Measurements from ENCODE around the gene FANCC. TPM values are rescaled to one million over a fixed set of nuclear protein-coding genes. Genes with fewer than 3 reads are reported as not detected.

The FANCC gene
- total RNA-seq, 2 experiments from 2014 or later, result 15.4 to 21.5 TPM

GRCh38 chr9:95107001-95107749 lies 210.3 kb downstream of the FANCC start:
- CTCF ChIA-PET, result interaction anchor here (0.6 kb wide), 1 partner anchor 110 kb away, joined by 3 read pairs; no protein-coding TSS in a partner anchor
- H3K27me3 Mint-ChIP-seq, result no peaks in the 10 kb centered on the region
- POLR2A ChIA-PET, result no interaction called here
- H3K9me3 Mint-ChIP-seq, result no peaks in the 10 kb centered on the region
- H3K36me3 Mint-ChIP-seq (ENCODE audit: low read depth), result no peaks in the 10 kb centered on the region
- H3K27ac Mint-ChIP-seq, result no peak overlapping the region
- no peaks in the 10 kb centered on the region for H3K4me1 Mint-ChIP-seq
- no peak for DNase-seq
- H3K4me3 Mint-ChIP-seq, result no peak overlapping the region

GRCh38 chr9:95105519-95106287 lies 211.8 kb downstream of the FANCC start:
- Mint-ChIP-seq H3K27ac (no peak overlapping the region), H3K4me1 (no peaks in the 10 kb centered on the region), H3K4me3 (no peak overlapping the region), H3K36me3 (ENCODE audit: low read depth) (no peaks in the 10 kb centered on the region), H3K27me3 (no peaks in the 10 kb centered on the region), H3K9me3 (no peaks in the 10 kb centered on the region)
- no peak for DNase-seq
- CTCF ChIA-PET, result no interaction called here
- POLR2A ChIA-PET, result no interaction called here

- H3K36me3 Mint-ChIP-seq (ENCODE audit: low read depth), result no peaks in the 10 kb centered on the region
- no peak overlapping the region for H3K27ac Mint-ChIP-seq
- H3K4me1 Mint-ChIP-seq, result no peaks in the 10 kb centered on the region
- DNase-seq, result no peak
- H3K9me3 Mint-ChIP-seq, result no peaks in the 10 kb centered on the region
- ChIA-PET CTCF (no interaction called here), POLR2A (no interaction called here)
- no peak overlapping the region for H3K4me3 Mint-ChIP-seq
- no peaks in the 10 kb centered on the region for H3K27me3 Mint-ChIP-seq
These were observed 212.5 kb downstream of the FANCC start for GRCh38 chr9:95104980-95105379.

GRCh38 chr9:95104581-95104960 lies 212.9 kb downstream of the FANCC start:
- H3K27me3 Mint-ChIP-seq, result no peaks in the 10 kb centered on the region
- no peaks in the 10 kb centered on the region for H3K9me3 Mint-ChIP-seq
- no peak overlapping the region for H3K27ac Mint-ChIP-seq
- no peaks in the 10 kb centered on the region for H3K36me3 Mint-ChIP-seq (ENCODE audit: low read depth)
- H3K4me3 Mint-ChIP-seq, result no peak overlapping the region
- ChIA-PET CTCF (no interaction called here), POLR2A (no interaction called here)
- no peak for DNase-seq
- no peaks in the 10 kb centered on the region for H3K4me1 Mint-ChIP-seq

GRCh38 chr9:95103871-95104580 lies 213.5 kb downstream of the FANCC start:
- no peak for DNase-seq
- Mint-ChIP-seq H3K4me1 (no peaks in the 10 kb centered on the region), H3K4me3 (no peak overlapping the region), H3K36me3 (ENCODE audit: low read depth) (no peaks in the 10 kb centered on the region), H3K27ac (no peak overlapping the region), H3K27me3 (no peaks in the 10 kb centered on the region), H3K9me3 (no peaks in the 10 kb centered on the region)
- ChIA-PET CTCF (interaction anchor here (0.7 kb wide), 1 partner anchor 22 kb away, joined by 3 read pairs; no protein-coding TSS in a partner anchor), POLR2A (no interaction called here)

- CTCF ChIA-PET, result interaction anchor here (0.7 kb wide), 1 partner anchor 23 kb away, joined by 3 read pairs; no protein-coding TSS in a partner anchor
- DNase-seq, result no peak
- H3K4me1 Mint-ChIP-seq, result no peaks in the 10 kb centered on the region
These were observed 214.2 kb downstream of the FANCC start for GRCh38 chr9:95103281-95103771.

GRCh38 chr9:95102572-95102971 lies 214.9 kb downstream of the FANCC start:
- no peaks in the 10 kb centered on the region for H3K9me3 Mint-ChIP-seq
- H3K27ac Mint-ChIP-seq, result no peak overlapping the region
- H3K4me3 Mint-ChIP-seq, result no peak overlapping the region
- H3K4me1 Mint-ChIP-seq, result no peaks in the 10 kb centered on the region
- H3K36me3 Mint-ChIP-seq (ENCODE audit: low read depth), result no peaks in the 10 kb centered on the region
- CTCF ChIA-PET, result no interaction called here
- DNase-seq, result no peak
- POLR2A ChIA-PET, result no interaction called here
- no peaks in the 10 kb centered on the region for H3K27me3 Mint-ChIP-seq

More at GRCh38 chr9:95103281-95103771, 214.2 kb downstream of the FANCC start:
- H3K36me3 Mint-ChIP-seq (ENCODE audit: low read depth), result no peaks in the 10 kb centered on the region
- H3K27me3 Mint-ChIP-seq, result no peaks in the 10 kb centered on the region
- no peaks in the 10 kb centered on the region for H3K9me3 Mint-ChIP-seq
- H3K27ac Mint-ChIP-seq, result no peak overlapping the region
- H3K4me3 Mint-ChIP-seq, result no peak overlapping the region
- POLR2A ChIA-PET, result no interaction called here

GRCh38 chr9:95102001-95102433 lies 215.5 kb downstream of the FANCC start:
- H3K27me3 Mint-ChIP-seq, result no peaks in the 10 kb centered on the region
- H3K9me3 Mint-ChIP-seq, result no peaks in the 10 kb centered on the region
- no peaks in the 10 kb centered on the region for H3K36me3 Mint-ChIP-seq (ENCODE audit: low read depth)
- no peak overlapping the region for H3K27ac Mint-ChIP-seq
- DNase-seq, result no peak
- no peaks in the 10 kb centered on the region for H3K4me1 Mint-ChIP-seq
- CTCF ChIA-PET, result no interaction called here
- no peak overlapping the region for H3K4me3 Mint-ChIP-seq
- POLR2A ChIA-PET, result no interaction called here

- ChIA-PET CTCF (interaction anchor here (0.7 to 1.1 kb wide), 2 partner anchors 9 to 13 kb away, joined by 3 read pairs; no protein-coding TSS in a partner anchor), POLR2A (no interaction called here)
- no peaks in the 10 kb centered on the region for H3K27me3 Mint-ChIP-seq
- no peak overlapping the region for H3K4me3 Mint-ChIP-seq
- H3K9me3 Mint-ChIP-seq, result no peaks in the 10 kb centered on the region
- no peaks in the 10 kb centered on the region for H3K4me1 Mint-ChIP-seq
- no peaks in the 10 kb centered on the region for H3K36me3 Mint-ChIP-seq (ENCODE audit: low read depth)
- no peak overlapping the region for H3K27ac Mint-ChIP-seq
- no peak for DNase-seq
These were observed 216.2 kb downstream of the FANCC start for GRCh38 chr9:95101326-95101725.

- CTCF ChIA-PET, result no interaction called here
- no peaks in the 10 kb centered on the region for H3K4me1 Mint-ChIP-seq
- POLR2A ChIA-PET, result no interaction called here
These were observed 217.4 kb downstream of the FANCC start for GRCh38 chr9:95100071-95100627.

GRCh38 chr9:95099321-95100070 lies 218.0 kb downstream of the FANCC start:
- no peak overlapping the region for H3K27ac Mint-ChIP-seq
- no peaks in the 10 kb centered on the region for H3K27me3 Mint-ChIP-seq
- no peaks in the 10 kb centered on the region for H3K36me3 Mint-ChIP-seq (ENCODE audit: low read depth)
- ChIA-PET CTCF (no interaction called here), POLR2A (no interaction called here)
- no peak overlapping the region for H3K4me3 Mint-ChIP-seq
- DNase-seq, result no peak
- H3K4me1 Mint-ChIP-seq, result no peaks in the 10 kb centered on the region
- no peaks in the 10 kb centered on the region for H3K9me3 Mint-ChIP-seq

More at GRCh38 chr9:95100071-95100627, 217.4 kb downstream of the FANCC start:
- Mint-ChIP-seq H3K4me3 (no peak overlapping the region), H3K27ac (no peak overlapping the region), H3K9me3 (no peaks in the 10 kb centered on the region), H3K36me3 (ENCODE audit: low read depth) (no peaks in the 10 kb centered on the region), H3K27me3 (no peaks in the 10 kb centered on the region)
- DNase-seq, result no peak

GRCh38 chr9:95098391-95098921 lies 219.1 kb downstream of the FANCC start:
- Mint-ChIP-seq H3K9me3 (no peaks in the 10 kb centered on the region), H3K27me3 (no peaks in the 10 kb centered on the region), H3K4me1 (peaks cover 1% of the 10 kb centered on the region), H3K27ac (no peak overlapping the region), H3K36me3 (ENCODE audit: low read depth) (no peaks in the 10 kb centered on the region), H3K4me3 (no peak overlapping the region)
- DNase-seq, result no peak
- CTCF ChIA-PET, result interaction anchor here (2.0 kb wide), 1 partner anchor 26 kb away, joined by 7 read pairs; no protein-coding TSS in a partner anchor
- POLR2A ChIA-PET, result no interaction called here

Data from activated CD4-positive, alpha-beta T cell treated with anti-CD3 and anti-CD28 coated beads, Interleukin-2, amount 10 ng/mL, durations not matched to agents 7 days and 5 days (primary cell).